HuH-7.5 (cell line): ENCODE results near the gene CFL1.
A peak's percentile ranks its signal among the peaks of the same experiment; 100 is the strongest.

ENCODE experiments used
- DNase-seq: peaks from one replicate; pipeline ENCODE4 v3.0.0; 2011; ENCODE audit warnings: low spot score

Gene CFL1

DNA sequence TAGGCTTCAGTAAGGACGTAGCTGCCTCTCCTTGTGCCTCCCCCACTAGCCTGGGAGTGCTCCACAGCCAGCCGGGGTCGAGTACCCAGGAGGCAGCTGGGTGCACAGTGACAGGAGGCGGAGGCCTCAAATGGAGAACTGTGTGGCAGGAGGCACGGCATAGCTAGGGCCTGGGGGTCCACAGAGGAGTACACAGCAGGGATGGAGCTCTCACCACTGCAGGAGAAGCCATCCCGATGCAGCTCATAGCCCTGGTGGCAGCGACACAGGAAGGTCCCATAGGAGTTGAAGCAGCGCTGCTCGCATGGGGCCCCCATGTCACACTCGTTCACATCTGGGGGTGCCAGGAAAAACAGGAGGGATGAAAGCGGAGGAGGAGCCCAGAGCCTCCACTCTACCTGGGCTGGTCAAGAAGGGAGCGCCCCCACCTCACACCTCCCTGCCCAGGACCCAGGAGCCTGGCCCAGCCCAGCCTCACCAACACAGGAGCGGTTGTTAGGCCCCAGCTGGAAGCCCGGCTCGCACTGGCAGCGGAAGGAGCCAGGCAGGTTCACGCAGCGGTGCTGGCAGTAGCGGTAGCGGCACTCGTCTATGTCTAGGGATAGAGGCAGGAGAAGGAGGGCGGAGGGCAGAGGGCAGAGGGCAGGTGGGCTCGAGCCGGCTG lies 11.8 kb upstream of the CFL1 start:
- no peak for DNase-seq

DNA sequence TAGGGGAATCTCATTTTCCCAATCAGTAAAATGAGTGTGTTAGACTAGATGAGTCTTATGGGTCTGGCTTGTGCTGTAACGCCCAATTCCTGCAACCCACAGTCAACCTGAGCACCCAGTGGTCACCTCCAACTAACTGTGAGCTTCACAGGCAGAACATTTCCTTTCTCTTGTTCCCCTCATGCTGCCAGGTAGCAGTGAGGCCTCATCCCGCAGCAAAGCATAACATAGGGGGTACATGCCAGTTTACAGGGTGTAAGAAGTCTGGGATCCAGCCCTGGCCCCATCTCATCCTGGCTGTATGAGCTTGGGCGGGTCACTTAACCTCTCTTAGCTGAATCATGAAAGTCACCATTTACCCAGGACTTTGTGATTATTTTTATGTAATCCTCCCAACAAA lies 10.9 kb upstream of the CFL1 start:
- DNase-seq, result no peak

DNA sequence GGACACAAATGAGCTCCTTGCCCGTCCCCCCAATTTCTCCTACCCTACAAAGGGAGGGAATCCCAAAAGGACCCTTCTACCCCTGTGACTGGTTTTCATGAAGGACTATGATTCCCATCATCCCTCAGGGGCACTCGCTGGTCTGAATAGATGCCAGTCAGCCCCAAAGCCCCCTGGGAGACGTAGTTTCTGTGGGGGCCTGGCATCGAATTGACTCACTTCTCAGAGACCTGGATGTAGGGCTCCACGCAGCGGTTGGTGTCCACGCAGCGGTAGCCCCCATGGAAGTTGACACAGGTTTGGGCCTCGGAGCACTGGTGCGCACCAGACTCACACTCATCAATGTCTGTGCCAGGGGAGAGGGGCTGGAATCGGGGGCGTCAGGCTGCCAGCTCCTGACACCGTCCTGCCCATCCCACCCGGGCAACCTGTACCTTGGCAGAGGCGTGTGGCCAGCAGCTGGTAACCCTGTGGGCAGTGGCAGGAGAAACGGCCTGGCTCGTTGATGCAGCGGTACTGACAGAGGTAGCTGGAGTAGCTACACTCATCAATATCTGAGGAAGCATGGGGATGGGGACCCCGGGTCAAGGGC lies 10.2 kb upstream of the CFL1 start:
- no peak for DNase-seq

DNA sequence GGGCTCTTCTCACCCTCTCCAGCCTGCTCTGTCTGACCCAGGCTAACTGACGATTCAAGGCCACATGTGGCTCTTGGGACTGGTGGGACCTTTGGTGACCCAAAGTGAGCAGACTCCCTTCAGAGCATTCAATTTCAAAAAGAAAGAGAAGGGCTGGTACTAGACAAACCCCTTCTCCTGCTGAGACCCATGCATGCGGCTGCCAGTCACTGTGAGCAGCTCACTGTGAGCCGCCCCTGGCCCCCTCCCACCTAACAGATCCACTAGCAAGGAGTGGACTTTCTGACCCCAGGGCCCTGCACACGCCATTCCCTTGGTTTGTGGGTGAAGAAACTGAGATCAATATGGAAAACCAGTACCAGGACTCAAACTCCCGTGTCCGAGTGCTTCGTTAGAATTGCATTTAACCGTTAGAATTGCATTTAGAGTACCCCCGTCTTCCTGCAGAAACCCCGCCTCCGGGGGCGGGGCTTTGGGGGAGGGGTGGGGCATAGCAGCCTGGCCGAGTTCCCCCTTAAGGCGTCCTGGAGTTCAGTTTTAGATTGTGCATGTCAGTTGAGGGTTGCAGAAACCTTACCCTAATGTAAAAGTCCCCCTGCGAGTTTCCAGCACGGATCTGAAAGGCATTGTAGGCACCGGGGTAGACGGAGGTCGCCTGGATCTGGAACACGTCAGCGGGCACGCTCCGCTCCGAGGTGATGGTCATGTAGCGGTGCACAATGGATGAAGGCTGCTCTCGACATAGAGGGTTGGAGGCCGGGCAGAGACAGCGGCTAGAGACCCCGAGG lies 9.5 kb upstream of the CFL1 start:
- DNase-seq, result no peak

DNA sequence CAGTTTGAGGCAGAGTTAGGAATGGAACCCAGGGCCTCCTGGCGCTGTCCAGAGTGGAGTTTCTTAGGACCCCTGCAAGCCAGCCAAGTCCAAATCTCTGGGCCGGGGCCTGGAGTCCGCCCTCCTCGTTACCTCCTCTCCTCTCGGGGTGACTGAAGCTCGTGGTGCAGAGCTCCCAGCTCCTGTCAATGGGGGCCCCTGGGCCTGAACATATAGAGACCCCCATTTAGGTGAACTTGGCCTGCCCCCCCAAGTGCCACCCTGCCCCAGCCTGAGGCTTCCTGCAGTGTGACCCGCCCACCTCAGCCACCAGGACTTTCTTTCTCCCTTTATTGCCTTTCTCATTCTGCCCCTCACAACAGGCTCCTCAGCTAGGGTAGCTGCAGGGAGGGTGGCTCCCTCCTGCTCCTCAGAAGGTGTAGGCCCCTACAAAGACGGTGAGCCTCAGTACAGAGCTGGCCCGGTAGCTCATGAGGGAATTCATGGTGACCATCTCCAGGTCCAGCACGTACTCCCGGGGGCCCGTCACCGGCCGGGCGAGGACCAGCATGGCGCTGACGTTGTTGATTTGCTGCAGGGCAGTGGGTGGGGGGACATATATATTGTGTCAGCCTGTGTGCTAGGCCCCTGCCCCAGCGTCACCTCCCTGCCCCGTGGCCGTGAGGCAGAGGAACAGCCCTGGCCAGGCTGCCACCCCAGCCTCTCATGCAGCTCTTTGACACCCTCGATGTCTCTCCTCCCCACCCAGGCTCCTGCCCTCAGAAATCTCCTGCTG lies 8.7 kb upstream of the CFL1 start:
- DNase-seq, result no peak

DNA sequence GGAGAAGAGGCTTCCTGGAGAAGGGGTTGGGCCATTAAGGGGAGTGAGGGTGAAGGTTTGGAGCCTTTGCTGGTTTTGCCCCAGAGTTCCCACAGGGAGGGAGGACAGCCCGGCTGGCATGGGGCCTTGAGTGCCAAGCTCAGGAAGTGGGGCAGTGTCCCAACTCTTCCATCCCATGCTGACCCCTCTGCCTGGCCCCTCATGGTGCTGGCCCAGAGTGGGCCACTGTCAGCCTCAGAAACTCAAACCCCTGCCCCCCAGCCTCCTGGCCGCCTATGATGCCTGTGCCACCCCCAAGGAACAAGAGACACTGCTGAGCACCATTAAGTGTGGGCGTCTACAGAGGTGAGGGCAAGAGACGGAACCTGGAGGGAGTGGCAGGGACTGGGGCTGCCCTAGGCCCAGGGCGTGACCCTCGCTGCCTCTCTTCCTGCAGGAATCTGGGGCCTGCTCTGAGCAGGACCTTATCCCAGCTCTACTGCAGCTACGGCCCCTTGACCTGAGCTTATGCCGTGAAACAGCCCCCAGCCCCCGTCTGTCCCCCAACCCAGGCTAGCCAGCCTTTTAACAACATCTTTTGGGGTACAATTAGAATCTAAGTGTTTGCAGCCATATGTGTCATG lies 7.7 kb upstream of the CFL1 start:
- DNase-seq, result no peak

DNA sequence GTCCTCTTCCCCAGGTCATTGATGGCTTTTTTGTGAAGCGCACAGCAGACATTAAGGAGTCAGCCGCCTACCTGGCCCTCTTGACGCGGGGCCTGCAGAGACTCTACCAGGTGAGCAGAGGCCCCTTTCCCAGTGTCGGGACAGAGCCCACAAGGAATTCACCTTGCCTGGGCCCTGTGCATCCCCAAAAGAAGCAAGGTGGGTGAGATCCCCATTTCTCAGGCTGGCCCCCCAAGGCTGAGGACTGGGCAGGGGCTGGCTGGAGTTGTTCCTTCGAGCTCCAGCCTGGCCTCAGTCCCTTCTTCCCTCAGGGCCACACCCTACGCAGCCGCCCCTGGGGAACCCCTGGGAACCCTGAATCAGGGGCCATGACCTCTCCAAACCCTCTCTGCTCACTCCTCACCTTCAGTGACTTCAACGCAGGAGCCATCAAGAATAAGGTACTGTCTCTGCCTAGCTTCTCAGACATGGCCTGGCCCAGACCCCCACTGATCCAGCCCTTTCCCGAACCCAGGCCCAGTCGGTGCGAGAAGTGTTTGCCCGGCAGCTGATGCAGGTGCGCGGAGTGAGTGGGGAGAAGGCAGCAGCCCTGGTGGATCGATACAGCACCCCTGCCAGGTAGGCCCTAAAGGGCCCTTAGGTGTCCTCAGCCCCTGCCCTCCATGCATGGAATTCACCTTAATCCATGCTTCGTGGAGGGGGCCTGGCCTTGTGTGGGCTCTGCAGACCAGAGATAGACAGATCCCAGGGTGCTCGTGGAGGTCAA lies 6.9 kb upstream of the CFL1 start:
- no peak for DNase-seq

DNA sequence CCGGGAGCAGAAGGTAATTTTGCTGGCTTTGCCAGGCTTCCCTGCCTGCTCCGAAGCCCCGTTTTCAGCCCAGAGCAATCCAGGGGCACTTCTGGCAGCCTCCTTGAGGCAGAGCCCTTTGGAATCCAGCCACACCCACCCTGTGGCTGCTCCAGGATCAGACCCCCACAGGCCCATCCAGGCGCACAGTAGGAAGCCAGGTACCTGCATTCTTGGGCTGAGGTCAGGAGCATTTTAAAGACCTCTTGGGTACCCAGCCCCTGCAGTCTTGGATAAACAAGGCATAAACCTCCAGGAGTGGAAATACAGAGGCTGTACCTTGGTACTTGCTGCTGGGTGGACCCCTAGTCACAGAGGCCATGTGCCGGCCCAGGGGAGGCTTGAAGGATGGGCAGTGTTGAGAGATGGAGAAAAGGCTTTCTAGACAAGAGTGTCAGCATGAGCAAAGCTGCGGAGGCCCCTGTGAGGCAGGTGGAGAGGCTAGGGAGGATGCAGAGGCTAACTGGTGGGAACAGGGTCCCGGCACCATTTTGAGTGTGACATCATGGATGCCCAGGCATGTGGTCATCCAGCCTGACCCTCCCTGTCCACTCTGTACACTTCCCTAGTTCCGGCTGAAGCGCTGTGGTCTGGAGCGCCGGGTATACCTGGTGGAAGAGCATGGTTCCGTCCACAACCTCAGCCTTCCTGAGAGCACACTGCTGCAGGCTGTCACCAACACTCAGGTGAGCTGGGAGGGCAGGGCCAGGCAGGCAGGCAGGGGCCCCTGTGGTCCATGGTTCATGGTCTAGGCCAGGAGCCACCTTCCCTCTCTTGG lies 6.1 kb upstream of the CFL1 start:
- DNase-seq, result no peak

DNA sequence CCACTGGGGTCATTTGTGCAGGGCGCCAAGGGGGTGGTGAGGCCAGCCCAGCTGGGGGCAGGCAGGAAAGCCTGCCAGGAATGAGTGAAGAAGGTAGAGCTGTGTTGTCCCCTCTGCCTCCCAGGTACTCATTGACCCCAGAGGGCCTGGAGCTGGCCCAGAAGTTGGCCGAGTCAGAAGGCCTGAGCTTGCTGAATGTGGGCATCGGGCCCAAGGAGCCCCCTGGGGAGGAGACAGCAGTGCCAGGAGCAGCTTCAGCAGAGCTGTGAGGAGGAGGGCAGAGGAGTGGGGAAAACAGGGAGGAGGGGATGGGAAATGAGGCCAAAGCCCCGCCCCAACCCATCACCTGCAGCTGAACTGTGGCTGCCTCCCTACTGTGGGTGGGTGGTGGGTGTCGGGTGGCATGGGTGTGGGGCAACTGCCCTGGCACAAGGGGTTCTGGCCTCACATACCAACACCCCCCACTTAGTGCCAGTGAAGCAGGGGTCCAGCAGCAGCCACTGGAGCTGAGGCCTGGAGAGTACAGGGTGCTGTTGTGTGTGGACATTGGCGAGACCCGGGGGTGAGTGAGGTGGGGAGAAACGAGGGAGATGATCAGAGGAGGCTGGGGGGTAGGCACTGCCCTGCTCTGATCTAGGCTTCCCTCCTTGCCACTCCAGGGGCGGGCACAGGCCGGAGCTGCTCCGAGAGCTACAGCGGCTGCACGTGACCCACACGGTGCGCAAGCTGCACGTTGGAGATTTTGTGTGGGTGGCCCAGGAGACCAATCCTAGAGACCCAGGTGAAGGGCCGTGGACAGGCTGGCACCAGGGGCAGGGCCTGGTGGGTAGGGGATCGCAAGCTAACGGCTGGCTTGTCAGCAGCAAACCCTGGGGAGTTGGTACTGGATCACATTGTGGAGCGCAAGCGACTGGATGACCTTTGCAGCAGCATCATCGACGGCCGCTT lies 5.2 kb upstream of the CFL1 start:
- no peak for DNase-seq

DNA sequence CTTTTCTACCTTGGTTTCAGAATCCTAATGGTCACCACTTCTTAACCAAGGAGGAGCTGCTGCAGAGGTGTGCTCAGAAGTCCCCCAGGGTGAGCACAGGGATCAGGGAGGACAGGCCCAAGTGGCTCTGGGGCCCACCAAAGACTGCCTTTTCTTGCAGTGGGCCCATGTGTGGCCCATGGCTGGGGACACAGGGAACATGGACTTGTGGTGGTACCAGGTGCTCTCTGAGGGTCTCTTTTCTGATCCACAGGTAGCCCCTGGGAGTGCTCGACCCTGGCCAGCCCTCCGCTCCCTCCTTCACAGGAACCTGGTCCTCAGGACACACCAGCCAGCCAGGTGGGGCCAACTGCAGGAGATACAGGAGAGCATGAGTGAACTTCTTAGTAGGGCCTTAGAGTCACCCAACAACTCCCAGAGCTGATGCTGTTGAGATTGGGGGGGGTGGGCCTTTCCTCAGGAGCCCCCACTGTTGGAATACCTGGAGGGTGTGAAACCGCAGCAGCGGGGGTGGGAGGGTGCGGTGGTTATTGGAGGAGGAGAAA lies 4.3 kb upstream of the CFL1 start:
- no peak for DNase-seq

DNA sequence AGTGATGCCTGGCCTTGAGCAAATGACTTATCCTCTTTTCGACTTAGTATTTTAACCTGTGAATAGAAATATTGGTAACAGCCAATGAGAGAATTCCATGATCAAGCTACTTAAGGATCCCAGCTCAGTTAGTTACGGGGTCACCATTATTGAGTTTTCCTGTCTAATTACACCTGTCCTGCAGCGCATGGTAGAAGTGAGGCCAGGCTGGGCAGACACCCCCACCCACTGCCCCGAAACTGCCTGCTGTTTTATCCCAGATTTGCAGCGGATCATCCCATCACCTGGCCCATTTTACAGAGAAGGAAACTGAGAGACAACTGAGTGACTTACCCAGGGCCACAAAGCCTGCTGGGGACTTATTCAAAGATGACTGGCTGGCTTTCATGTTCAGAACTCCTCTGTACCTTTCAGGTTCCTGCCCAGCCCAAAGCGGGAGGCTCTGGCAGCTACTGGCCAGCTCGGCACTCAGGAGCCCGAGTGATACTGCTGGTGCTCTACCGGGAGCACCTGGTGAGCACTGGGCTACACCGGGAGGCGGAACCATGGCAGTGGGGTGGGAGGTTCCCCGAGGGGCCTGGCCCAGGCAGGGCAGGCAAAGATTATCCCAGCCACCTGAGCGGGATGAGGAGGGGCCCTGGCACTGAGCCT lies 3.7 kb upstream of the CFL1 start:
- DNase-seq, result no peak

DNA sequence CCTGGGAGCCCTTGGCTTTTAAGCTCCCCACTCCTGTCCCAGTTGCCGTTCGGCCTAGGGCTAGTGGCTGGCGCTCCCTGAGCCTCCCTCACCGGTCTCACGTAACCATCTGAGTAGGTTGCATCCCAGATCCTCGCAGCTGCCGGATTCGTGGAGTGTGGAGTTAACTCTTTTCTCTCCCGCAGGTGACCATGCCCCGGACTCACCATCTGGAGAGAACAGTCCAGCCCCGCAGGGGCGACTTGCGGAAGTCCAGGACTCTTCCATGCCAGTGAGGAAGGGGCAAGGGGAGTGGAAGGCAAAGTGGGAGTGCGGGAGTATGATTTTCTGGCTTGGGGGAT lies 3.2 kb upstream of the CFL1 start:
- no peak for DNase-seq

DNA sequence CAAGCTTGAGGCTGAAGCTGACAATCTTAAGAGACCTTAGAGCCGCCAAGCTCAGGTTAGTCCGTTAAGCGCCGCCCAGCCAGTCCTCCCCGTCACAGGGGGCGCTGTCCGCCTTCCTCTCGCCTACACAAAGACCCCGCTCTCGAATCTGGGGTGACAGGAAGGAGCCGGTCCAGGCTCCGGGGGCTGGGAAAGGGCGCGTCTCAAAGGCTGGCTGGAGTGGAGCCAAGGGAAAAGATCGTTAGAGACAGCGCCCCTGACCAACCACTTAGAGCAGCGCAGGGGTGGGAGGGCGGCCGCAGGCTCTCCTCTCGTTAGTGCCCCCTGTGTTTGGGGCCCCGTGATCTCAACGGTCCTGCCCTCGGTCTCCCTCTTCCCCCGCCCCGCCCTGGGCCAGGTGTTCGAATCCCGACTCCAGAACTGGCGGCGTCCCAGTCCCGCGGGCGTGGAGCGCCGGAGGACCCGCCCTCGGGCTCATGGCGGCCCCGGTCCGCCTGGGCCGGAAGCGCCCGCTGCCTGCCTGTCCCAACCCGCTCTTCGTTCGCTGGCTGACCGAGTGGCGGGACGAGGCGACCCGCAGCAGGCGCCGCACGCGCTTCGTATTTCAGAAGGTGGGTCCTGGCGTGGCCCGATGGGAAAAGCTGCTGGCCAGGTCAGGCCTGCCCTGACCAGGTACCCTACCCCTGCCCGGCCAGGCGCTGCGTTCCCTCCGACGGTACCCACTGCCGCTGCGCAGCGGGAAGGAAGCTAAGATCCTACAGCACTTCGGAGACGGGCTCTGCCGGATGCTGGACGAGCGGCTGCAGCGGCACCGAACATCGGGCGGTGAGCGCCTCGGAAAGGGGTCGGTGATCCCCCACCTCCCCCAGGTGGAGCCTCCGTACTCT lies 2.5 kb upstream of the CFL1 start, which contains the start of gene MUS81:
Gene MUS81, plus strand, starts transcription at position 156 of the 887 bp plus-strand sequence. Its CDS starts 321 bp downstream, at position 477.
- DNase-seq, result peak; percentile 94

DNA sequence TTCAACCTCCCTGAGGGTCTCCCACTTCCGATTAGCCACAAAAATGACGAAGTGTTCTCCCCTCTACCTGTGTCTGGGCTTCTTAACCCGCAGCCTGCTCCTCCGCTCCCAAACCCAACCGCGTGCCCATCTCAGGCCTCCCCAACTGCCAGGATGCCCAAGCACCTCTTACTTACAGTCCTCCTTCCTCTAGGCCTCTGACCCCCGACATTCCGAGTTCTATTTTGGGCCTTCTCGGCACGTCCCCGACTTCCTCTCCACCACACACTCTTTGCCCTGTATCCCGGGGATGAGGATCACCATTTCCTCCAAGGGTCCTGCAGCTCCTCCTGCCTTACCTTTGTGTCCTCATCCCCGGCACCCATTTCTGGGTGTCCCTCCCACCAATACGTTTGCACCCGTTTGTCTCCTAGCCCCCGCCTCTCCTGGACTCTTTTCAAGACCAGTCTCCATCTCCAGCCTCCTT lies 1.9 kb upstream of the CFL1 start:
- DNase-seq, result no peak

DNA sequence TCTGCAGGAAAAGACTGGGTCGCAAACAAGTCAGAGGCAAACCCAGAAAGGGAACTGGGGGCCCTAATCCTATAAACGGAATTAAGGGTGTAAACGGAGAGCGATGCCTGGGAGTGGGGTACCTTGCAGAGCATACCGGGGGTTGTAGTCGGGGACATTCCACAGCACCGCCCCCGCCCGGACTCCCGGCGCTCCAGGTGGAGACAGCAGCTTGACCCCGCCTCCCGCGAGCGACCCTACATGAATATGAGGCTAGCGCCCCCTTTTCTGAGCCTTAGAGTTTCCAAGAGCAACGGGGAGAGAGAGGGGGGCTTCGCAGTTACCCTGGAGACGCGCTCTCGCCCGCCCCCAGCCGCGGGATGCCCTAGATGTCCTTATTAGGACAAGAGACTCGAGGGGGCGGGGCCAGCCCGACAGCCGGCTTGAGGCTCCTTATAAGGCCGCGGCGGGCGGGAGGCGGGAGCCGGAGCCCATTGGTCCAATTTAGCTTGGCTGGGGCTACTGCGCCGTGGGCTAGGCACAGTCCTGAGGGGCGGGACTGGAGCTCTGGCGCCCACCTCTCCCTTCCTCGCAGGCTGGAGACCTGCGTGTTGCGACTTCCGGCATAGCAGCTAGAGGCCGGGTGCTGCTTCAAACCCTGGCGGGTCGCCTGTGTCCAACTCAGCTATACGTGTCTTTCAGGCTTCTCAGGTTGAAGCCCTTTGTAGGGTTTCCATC lies 1.3 kb upstream of the CFL1 start:
- peak; percentile 95 for DNase-seq

DNA sequence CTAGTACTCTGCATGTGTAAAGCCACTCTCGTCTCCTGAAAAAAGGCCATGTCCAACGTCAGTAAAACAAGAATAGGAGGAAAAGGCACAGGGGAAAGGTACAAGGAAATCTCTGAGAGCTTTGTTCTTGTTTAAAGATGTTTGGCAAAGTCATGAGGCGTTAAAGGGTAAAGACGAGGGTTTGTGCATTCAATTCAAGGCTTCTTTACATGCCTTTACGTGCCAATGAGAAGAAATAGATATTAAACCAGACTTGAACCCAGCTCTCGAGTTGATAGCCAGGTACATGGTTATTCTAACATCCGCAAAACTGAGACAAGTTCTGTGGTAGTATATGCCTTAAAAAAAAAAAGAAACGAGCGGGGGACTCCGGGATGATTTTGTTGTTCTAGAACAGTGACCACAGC lies 704 bp upstream of the CFL1 start:
- no peak for DNase-seq

DNA sequence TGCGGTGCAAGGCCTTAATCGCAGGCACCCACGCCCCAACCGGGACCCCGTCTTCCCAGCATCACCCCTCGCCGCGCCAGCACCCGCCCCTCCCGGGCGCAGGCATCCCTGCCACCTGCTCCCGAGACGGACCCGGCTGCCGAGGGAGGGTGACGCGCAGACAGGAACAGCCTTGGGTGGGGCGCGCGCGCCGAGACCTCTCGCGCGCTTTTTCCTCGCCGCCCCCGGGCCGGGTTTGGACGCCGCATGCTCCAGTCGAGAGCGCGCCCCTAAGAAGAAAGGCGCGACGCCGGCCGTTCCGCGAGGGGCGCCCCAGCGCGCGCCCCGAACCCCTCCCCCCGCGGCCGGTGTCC lies 504 bp downstream of the CFL1 start:
- DNase-seq, result no peak
